HepG2 (cell line): Measurements from ENCODE around the gene GOLGA7B. TPM values are rescaled to one million over a fixed set of nuclear protein-coding genes. Genes with fewer than 3 reads are reported as not detected.

Source experiments
- polyA plus RNA-seq, 8 experiments: library from polyadenylated mRNA; depleted of rRNA in 3 of 8; stranded (reverse) in 7 of 8; unstranded in 1 of 8; fragments of >200 nt; fragmentation: Illumina TruSeq in 4 of 8; extraction: Trizol in 4 of 8; gene quantifications; 2 replicates each; pipeline versions ENCODE4 v1.2.1 to v1.2.3, GENCODE V29; 2011 to 2016; ENCODE audit warnings: low read depth in 4 of 8, missing spikeins in 1 of 8, mixed read lengths in 1 of 8; ENCODE audit not compliant: insufficient read depth in 1 of 8
- total RNA-seq, 5 experiments: library from RNA; depleted of rRNA; stranded (reverse); fragments of >200 nt; fragmentation: Illumina TruSeq; extraction: Trizol; gene quantifications; 2 replicates each; pipeline ENCODE4 v1.2.3, GENCODE V29; 2016; ENCODE audit warnings: low read depth in 1 of 5

GOLGA7B gene
- total and polyA plus RNA-seq, 2 of the 13 experiments (the other 11 are each of a cell fraction or from before 2014, with no cell fraction given): not detected

Other genes with a start within 250 kb of the GOLGA7B start
- 3.4 and 4.2 TPM in 2 replicates for gene MORN4, start 216.3 kb upstream of the GOLGA7B start, total RNA-seq (2016; rRNA removed; fragmentation: Illumina TruSeq; extraction: Trizol)
- gene MORN4, start 216.3 kb upstream of the GOLGA7B start, polyA plus RNA-seq (2011; rRNA removed): 9.1 and 10.8 TPM in 2 replicates
- gene PI4K2A, start 209.2 kb upstream of the GOLGA7B start, total RNA-seq (2016; rRNA removed; fragmentation: Illumina TruSeq; extraction: Trizol): 14.3 and 16.6 TPM in 2 replicates
- 10.9 and 12.3 TPM in 2 replicates for gene PI4K2A, start 209.2 kb upstream of the GOLGA7B start, polyA plus RNA-seq (2011; rRNA removed)
- gene AVPI1, start 162.6 kb upstream of the GOLGA7B start, total RNA-seq (2016; rRNA removed; fragmentation: Illumina TruSeq; extraction: Trizol): 39.8 and 47.6 TPM in 2 replicates
- 60.6 and 61.2 TPM in 2 replicates for gene AVPI1, start 162.6 kb upstream of the GOLGA7B start, polyA plus RNA-seq (2011; rRNA removed)
- gene MARVELD1, start 136.1 kb upstream of the GOLGA7B start, total RNA-seq (2016; rRNA removed; fragmentation: Illumina TruSeq; extraction: Trizol): not detected in 2 replicates
- gene MARVELD1, start 136.1 kb upstream of the GOLGA7B start, polyA plus RNA-seq (2011; rRNA removed): 0.08 TPM in 1 of 2 replicates, not detected in the other
- 6.1 and 19.7 TPM in 2 replicates for gene ZFYVE27, start 112.7 kb upstream of the GOLGA7B start, total RNA-seq (2016; rRNA removed; fragmentation: Illumina TruSeq; extraction: Trizol)
- gene ZFYVE27, start 112.7 kb upstream of the GOLGA7B start, polyA plus RNA-seq (2011; rRNA removed): 20.5 and 26.9 TPM in 2 replicates
- 0.83 and 1.7 TPM in 2 replicates for gene SFRP5, start 77.8 kb upstream of the GOLGA7B start, total RNA-seq (2016; rRNA removed; fragmentation: Illumina TruSeq; extraction: Trizol)
- 0.16 and 0.32 TPM in 2 replicates for gene SFRP5, start 77.8 kb upstream of the GOLGA7B start, polyA plus RNA-seq (2011; rRNA removed)
- gene CRTAC1, start 180.8 kb downstream of the GOLGA7B start, total RNA-seq (2016; rRNA removed; fragmentation: Illumina TruSeq; extraction: Trizol): not detected in 2 replicates
- not detected in 2 replicates for gene CRTAC1, start 180.8 kb downstream of the GOLGA7B start, polyA plus RNA-seq (2011; rRNA removed)